ENCODE data around the gene PSMF1.

The PSMF1 gene

DNA sequence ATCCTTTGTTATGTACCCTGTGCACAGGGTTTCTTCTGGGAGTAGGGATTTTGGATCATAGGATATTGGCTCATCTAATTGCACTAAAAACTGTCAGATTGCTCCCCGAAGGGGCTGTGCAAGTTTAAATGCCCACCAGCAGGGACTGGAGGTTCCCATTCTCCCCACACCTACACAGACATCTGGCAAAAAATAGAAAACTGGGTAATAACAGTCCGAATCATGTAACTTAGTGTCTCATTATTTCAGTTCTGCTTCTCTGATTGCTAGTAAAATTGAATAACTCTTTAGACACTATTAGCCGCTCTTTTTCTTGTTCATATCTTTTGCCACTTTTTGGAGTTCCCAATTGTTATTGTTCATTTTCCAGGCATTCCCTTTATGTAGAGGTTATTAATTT, 5.3 kb downstream of the PSMF1 start:
- no peak for DNase-seq

DNA sequence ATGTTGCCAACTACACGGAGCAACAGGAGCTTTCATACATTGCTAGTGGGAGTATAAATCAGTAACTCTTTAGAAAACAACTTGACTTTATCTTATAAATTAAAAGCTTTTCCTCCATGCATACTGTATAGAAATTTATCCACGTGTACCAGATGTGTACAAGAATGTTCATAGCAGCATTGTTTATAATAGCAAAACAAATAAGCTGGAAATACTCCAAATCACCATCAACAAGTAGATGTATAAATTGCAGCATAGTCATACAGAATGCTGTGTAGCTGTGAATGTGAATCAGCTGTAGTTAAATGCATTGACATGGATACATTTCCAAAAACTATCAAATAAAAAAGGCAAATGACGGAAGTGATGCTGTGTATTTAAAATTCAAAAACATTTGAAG, 6.0 kb downstream of the PSMF1 start:
- no peak for DNase-seq

DNA sequence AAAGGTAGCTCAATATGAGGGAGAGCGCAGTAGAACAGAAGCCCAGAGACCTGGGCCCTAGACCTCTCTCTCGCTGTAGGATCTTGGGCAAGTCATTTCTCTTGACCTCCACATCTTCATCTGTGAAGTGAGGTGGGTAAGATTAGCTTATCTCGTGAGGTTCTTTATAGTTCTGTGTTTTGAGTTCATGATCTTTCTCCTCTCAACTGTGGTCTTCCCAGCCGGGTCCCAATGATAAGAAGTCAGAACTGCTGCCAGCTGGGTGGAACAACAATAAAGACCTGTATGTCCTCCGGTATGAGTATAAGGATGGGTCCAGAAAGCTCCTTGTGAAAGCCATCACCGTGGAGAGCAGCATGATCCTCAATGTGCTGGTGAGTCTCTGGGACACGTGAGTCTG, 6.9 kb downstream of the PSMF1 start:
- no peak for DNase-seq

DNA sequence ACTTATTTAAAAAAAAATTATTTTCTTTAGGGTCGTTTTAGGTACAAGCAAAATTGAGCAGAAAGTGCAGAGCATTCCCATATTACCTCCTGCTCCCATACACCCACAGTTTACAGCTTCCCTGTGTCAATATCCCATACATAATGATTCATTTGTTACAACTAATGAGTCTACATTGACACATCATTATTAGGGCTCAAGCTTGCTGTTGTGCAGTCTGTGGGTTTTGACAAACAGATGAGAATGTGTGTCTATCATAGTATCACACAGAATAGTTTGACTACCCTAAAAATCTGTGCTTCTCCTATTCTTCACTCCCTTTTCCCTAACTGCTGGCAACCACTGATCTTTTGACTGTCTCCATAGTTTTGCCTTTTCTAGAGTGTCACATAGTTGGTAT, 9.4 kb downstream of the PSMF1 start:
- DNase-seq: no peak

DNA sequence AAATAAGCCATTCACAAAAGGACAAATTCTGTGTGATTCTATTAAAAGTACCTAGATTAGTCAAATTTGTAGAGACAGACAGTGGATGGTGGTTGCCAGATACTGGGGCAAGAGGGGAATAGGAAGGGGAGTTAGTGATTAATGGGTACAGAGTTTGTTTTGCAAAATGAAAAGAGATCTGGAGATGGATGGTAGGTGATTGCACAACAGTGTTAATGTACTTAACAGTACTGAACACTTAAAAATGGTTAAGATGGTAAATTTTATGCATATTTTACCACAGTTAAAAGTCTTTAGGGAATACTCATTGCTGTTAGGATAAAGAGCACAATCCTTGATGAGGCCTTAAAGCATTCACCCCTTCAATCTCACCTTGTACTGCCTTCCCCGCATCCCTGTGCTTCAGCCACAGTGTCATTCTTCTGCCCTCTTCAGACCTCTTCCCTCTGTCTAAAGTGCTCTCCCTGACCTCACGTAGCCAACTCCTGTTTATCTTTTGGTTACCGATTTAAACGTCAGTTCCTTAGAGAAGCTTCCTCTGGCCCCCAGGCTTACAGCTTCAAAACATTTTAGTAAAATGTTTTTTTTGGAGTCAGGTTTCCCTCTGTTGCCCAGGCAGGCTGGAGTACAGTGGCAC, 11.8 kb downstream of the PSMF1 start:
- DNase-seq: no peak

DNA sequence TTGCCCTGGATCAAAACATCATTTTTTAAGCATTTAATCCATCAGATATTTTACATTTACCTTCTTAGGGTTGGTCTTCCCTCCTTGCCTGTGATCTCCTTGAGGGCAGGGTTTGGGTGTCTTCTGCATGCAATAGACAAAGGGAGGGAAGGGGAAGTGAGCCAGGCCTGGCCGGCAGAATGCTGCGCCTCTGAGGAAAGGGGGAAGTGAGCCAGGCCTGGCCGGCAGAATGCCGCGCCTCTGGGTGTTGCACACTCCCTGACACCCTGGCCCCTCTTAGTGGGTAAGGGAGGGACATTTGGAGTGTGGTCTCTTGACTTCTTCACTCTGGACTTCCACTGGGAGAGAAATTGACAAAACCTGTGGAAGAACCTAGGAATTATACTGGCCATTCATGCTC, 12.4 kb downstream of the PSMF1 start:
- DNase-seq: no peak

DNA sequence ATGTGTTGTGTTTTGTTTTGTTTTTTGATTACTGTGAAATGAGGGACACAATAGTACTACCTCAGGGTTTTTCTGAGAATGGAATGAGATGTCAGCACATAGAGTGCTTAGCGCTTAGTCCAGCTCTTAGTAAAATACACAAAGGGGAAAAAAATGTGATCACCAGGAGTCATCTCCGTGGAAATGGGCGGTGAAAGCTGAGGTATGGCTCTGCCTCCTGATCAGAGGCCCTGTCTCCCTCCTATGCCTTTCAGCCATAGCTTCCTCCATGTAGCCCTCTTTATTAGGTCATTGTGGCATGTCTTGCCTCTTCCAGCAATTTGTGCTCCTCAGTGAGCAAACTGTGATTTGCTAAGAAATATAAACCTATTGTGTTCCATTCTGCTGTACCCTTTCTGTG, 13.0 kb downstream of the PSMF1 start:
- DNase-seq: no peak

DNA sequence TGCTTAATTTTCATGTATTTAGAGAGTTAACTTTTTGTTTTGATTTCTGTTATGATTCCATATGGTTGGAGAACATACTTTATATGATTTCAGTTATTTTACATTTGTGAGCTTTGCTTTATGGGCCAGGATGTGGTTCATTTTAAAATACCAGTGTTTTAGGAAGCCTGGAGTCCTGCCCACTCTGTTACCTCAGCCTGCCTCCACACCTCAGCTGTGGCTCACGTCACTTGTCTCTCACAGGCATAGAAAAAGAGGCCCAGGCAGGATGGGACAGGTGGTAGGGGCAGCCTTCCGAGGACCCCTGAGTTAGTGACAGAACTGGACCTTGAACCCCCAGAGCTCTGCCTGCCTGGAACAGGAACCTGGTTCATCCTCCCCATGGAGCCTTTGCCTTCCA, 16.0 kb downstream of the PSMF1 start:
- no peak for DNase-seq

DNA sequence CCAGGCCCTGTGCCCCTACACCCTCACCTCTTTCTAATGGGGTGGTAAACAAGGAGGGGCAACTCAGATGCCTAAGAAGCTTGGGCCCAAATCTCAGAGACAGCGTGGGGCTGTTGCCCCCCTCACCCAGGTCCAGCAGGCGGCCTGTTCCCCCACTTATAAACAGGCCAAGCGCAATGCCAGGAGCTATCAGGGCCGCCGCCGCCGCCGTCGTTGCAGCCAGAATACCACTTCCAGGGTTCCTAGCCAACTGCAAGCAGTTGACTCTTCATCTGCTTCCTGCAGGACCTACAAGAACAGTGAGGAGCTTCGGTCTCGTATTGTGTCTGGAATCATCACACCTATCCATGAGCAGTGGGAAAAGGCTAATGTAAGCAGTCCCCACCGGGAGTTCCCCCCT, 16.4 kb downstream of the PSMF1 start:
- no peak for DNase-seq

DNA sequence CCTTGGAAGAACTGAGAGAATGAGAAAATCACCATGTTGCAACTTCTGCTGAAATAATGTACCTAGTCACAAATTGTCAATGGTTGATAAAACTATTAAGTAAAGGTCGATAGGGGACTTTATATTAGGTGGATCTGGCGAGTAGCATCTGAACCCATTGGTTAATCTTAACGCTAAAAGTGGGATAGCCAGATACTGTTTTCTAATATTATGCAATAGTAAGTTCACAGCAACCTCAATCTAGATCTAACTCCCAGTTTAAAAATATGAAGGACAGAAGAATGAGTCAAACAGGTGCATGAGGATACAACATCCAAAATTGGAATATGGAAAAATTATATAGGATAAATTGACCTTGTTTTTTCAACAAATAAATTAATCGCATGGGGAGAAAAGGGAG, 18.8 kb downstream of the PSMF1 start:
- DNase-seq: no peak

DNA sequence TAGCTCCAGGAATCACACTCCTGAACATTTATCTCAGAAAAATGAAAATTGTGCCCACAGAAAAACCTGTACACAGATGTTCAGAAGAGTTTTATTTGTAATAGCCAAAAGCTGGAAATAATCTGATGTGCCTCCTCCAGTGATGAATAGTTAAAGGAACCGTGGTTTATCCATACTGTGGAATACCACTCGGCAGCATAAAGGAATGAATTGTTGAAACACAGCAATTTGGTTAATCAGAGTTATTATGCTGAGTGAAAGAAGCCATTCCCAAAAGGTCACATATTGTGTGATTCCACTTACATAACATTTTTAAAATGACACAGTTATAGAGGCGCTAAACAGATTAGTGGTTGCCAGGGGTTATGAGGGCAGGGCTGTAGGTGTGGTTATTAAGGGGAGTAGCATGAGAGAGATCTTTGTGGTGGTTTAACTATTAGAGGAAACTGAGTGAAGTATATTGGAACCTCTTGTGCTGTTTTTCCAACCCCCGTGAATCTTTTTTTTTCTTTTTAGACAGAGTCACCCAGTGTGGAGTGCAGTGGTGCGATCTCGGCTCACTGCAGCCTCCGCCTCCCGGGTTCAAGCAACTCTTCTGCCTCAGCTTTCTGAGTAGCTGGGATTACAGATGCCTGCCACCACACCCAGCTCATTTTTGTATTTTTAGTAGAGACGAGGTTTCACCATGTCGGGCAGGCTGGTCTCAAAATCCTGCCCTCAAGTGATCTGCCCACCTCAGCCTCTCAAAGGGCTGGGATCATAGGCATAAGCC, 26.2 kb downstream of the PSMF1 start:
- DNase-seq: no peak

DNA sequence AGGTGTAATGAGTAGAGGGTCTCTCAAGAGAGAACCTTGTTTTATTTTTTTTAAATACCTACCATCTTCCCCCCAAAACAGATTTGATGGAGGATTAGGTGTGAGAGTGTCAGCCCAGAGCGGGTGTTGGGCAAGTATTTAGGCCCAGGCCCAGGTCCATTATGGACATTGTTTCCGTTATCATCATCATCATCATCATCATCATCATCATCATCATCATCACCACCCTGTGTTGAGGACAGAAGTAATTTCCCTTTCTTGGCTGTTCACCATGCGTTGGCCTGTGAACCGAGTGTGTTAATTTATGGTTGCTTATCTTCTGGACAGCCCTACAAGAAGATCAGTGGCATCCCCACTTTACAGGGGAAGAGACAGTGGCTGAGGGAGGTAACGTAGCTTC, 28.6 kb downstream of the PSMF1 start:
- DNase-seq: no peak

DNA sequence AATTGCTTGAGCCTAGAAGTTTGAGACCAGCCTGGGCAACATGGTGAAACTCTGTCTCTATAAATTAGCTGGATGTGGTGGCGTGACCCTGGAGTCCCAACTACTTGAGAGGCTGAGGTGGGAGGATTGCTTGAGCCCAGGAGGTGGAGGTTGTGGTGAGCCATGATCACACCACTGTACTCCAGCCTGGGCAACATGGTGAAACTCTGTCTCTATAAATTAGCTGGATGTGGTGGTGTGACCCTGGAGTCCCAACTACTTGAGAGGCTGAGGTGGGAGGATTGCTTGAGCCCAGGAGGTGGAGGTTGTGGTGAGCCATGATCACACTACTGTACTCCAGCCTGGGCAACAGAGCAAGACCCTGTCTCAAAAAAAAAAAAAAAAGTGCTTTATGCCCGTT, 31.4 kb downstream of the PSMF1 start:
- peak; percentile 38 for DNase-seq

DNA sequence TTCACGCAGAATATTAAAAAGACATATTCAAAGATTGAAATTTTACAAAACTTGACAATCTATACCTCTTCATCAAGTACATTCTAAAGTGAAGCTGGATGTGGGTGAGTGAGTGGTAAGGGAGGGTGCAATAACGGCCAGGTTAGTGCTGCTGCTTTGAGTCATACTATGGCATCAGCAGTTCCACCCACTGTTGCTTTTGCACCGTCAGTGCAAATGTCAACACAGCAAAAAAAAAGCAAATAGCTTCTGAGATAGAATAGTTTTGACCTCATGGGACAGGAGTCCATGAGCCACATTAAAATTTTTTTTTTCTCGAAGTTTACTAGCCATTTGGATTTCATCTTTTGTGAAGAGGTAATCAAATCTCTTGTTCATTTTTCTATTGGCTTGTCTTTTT, 31.8 kb downstream of the PSMF1 start:
- peak; percentile 57 for DNase-seq

DNA sequence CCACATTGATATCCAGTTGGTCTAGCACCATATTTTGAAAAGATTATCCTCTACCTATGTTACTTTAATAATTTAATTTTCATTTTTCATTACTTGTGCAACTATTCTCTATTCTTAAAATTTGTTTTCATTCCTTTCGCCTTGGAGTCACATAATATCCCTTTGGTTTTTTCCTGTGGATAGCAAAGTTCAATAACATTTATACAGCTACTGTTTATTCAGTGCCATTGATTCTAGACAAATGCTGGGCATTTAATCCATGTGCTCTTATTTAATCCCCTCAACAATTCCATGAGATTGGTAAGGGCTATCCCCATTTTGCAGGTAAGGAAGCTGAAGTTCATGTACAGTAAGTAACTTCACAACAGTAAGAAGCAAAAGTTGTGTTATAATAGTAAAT, 32.6 kb downstream of the PSMF1 start:
- DNase-seq: no peak

DNA sequence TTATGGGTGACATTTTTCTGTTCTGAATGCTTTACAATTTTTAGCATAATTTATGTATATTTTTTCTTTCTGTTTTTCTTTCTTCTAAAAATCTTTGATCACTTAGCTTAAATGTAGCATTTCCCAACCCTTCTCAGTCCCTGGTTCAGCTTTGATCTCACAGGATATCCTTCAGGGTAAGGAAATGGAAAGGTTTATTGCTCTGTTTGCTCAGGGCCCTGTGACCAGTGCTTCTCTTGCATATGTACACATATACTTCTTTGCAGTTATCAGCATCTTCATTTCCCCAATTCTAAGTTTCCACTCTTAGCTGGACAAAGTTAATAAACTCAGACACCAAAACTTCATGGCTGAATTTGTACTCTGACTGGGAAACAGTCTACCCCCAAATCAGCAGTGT, 35.8 kb downstream of the PSMF1 start:
- no peak for DNase-seq

DNA sequence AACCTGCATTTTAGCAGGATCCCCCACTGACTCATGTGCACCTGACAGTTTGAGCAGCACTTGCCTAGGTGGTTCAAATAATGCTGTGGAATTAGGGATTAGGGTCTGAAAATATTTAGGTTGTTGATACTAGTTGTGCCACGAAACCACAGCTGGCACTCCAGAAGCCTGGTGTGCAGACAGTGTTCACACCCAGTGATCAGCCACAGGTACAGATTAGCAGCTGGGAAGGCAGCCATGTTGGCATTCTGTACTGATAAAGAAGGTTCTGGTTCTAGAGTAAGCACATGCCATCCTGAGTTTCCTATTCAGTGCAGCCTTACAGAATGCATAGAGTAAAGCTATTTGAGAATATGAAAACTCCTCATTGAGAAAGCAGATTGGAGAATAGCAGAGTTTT, 36.3 kb downstream of the PSMF1 start:
- no peak for DNase-seq

DNA sequence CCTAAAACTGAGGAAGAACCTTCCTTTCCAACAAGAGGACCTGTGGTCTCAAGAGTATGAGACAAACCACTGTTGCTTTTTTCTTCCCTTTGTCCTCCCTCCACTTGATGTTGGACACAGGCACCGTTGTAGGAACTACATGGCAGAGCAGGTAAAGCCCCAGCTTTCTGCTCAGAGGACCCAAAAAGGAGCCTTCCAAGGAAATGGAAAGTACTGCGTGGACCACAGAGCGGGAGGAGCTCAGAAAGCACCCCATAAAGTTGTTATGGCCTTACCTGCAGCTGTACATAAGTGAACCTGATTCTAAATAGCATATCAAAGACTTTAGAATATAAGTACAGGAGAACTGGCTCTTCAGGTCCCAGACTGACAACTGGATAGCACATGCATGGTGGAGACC, 36.9 kb downstream of the PSMF1 start:
- no peak for DNase-seq

DNA sequence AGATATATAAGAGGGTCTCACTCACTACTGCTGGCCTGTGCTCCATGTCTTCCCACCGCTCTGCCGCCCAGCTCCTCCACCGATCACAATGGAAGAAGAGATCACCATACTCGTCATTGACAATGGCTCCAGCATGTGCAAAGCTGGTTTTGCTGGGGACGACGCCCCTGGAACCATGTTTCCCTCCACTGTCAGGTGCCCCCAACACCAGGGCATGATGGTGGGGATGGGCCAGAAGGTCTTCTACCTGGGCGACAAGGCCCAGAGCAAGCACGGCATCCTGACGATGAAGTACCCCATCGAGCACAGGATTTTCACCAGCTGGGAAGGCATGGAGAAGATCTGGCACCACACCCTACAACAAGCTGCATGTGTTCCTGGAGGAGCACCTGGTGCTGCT, 42.1 kb downstream of the PSMF1 start:
- DNase-seq: no peak

DNA sequence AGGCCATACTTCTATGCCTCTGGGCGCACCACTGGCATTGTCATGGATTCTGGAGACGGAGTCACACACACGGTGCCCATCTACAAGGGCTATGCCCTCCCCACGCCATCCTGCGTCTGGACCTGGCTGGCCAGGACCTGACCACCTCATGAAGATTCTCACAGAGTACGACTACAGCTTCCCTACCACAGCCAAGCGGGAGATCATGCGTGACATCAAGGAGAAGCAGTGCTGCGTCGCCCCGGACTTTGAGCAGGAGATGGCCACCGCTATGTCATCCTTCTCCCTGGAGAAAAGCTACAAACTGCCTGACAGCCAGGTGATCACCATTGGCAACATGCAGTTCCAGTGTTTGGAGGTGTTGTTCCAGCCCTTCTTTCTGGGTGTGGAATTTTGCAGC, 42.6 kb downstream of the PSMF1 start:
- no peak for DNase-seq

DNA sequence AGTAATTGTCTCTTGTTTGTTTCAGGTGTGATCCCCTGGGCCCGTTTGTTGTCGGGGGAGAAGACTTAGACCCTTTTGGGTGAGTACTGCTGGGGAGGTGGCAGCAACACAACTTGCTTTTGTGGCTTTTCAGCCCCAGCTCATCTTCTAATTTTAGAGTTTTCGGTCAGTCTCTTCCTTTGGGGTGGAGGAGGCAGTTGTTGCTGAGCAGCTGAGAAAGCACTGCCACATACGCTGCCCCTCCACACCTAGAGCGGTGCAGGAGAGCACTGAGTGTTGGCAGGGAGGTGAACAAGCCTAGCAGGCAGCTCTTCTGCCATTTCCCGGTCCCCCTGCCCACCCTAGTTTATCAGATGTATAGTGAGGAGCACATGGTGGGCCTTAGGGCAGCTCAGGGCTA, 44.7 kb downstream of the PSMF1 start:
- no peak for DNase-seq

DNA sequence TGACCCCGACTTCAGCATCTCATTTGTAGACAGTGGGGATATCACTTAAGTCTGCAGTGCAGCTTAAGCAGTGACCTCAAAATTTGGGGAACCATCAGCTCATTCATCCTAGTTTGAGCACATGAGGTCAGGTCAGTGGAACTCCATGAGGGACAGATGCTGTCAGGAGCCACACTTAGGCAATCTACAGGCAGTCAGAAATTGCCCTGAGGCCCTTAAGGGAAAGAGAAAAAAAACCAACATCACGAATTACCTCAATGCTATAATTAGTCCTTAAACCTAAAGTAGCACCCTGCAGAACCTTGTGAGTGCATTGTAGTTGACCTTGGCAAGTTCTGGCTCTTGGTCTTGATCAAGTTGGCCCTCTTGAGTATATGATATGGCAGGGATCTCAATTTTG, 45.3 kb downstream of the PSMF1 start:
- DNase-seq: no peak

DNA sequence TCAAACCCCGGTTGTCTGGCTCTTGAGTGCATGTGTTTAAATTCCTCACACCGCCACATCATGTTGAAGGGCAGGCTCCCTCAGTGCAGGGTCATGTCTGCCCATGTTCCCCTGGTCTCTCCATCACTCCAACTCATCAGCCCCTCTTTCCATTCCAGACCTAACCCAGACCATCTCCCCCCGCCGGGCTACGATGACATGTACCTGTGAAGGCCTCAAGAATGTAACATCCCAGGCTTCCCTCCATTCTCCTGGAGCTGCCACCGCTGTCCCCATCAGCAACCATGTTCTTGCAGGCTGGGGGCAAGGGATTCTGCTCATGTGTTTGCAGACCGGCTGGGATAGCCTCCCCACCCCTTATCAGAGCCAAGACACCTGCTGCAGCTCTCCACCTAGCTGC, 46.5 kb downstream of the PSMF1 start:
- no peak for DNase-seq

DNA sequence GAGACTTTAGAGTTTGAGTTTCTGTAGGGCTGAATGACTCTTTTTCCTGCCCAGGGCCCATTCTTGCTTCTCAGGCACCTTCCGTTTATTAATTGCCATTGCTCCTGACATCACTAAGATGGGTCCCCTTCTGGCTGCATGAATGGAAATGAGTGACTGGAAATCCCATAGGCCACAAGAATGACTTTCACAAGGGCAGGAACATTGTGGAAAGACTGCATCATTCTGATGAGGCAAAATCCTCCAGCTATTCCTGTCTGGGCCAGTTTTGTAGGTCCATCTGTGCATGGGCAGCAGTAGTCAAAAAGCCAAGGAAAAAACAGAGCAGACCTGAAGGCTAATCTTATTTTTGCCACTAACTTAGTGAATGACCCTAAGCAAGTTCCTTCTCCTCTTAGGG, 47.1 kb downstream of the PSMF1 start:
- no peak for DNase-seq

DNA sequence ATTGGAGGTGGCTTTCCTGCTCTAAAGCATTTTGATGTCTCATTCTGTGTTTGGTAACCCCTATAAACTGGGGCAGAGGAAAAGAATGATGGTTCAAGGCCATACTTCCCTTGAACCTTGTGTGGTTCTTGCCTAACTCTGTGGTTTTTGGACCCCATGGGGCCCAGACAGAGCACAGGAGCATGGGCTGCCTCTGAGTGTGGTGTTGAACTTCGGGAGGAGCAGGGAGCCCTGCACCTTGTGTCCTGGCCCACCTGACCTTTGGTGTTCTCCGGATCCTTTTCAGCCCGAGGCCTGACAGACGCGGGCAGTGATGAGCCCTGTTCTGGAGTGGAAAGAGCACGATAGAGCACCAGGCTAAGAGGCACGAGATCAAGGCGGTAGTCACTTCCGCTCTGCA, 47.5 kb downstream of the PSMF1 start:
- no peak for DNase-seq

Measured in activated CD4-positive, alpha-beta T cell treated with anti-CD3 and anti-CD28 coated beads, Interleukin-2, amount 50 U/mL, for 16 hours (primary cell).